ENCODE measurements around the gene JAML.

DNA sequence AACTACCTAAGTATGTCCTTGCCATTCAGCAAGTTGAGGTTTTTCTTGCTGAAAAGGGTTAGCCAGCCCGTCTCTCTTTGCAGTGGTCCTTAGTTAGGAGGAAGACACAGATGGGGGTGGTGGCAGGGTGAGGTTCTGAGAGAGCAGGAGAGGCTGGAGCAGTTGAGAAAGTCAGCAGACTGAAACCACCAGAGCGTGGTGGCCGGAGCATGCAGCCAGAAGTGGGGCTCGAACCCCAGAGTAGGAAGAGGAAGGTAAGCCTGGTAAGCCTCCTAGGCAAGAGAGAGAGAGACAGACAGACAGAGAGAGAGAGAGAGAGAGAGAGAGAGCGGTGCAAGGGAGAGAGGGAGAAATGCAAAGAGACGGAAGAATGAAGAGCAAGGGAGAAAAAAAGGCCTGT is 63.0 kb downstream of the JAML start:
- TF ChIP-seq GATA3 (IDR thresholded peaks at IDR 0.05; ENCODE audit: low read depth, low read length) (no peak), GATA2 (IDR thresholded peaks at IDR 0.05; ENCODE audit: low read depth, low read length) (no peak)

Measured in SH-SY5Y (cell line).